Effector memory CD4-positive, alpha-beta T cell (primary cell): Measurements from ENCODE around the gene CHST12.
"Not testable (repeated sequence)": the region's sequence is repeated elsewhere in the genome, so short reads cannot be mapped to it uniquely, and the experiment has no call there.

Experiments used
- DNase-seq, 3 donors: peaks; one replicate each; pipeline ENCODE4 v3.0.0-alpha.2; 2020
- H3K27ac ChIP-seq: 2 replicates; pipeline ENCODE4 v1.7.0; 2013; ENCODE audit warnings: mild to moderate bottlenecking, low read length, moderate library complexity; ENCODE audit not compliant: insufficient read depth, poor library complexity, severe bottlenecking
- H3K27me3 ChIP-seq: replicated peaks from 2 replicates; pipeline ENCODE4 v1.7.0; 2013; ENCODE audit warnings: mild to moderate bottlenecking, low read length; ENCODE audit not compliant: insufficient read depth, control insufficient read depth, poor library complexity, severe bottlenecking
- H3K36me3 ChIP-seq: 2 replicates; pipeline ENCODE4 v1.7.0; 2013; ENCODE audit warnings: mild to moderate bottlenecking, low read length, moderate library complexity; ENCODE audit not compliant: control insufficient read depth, insufficient read depth
- H3K4me1 ChIP-seq: 2 replicates; pipeline ENCODE4 v1.7.0; 2013; ENCODE audit warnings: low read length, mild to moderate bottlenecking; ENCODE audit not compliant: control insufficient read depth, insufficient read depth, poor library complexity, severe bottlenecking
- H3K4me3 ChIP-seq: 2 replicates; pipeline ENCODE4 v1.7.0; 2013; ENCODE audit warnings: low read length, low read depth, mild to moderate bottlenecking; ENCODE audit not compliant: insufficient read depth, poor library complexity, severe bottlenecking
- H3K9me3 ChIP-seq: 2 replicates; pipeline ENCODE4 v1.7.0; 2013; ENCODE audit warnings: mild to moderate bottlenecking, low read length, moderate library complexity; ENCODE audit not compliant: control insufficient read depth

The CHST12 gene

DNA sequence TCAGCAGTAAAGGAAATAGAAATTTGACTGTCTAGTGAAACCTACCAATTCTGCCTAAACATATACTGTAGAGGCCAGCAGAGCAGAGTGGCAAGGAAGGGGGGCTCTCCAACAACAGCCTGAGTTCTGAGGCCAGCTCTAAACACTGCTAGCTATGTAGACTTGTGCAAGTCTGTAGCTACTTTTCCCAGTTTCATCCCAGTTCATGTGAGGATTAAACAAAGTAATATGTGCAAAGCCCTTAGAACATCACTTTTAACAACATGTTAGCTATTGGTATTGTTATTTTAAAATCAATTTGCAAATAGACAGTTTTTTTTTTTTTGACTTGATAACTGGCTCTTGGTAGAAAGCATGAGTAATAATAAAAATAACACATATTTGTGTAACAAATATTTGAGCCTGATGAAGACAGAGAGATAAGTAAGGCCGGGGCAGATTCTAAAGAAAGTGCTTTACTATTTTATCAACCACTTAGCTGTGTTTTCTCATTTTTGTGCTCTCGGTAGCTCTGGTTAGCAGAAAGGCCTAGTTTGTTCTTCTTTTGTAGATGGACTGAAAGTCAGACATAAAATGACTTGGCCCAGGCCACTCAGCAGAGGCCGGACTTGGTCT lies 9.3 kb downstream of the CHST12 start:
- no peak for DNase-seq
- no peaks in the 10 kb centered on the region for H3K36me3 ChIP-seq
- H3K9me3 ChIP-seq, result no peaks in the 10 kb centered on the region
- H3K27me3 ChIP-seq, result no peaks in the 10 kb centered on the region
- peaks cover 20% of the 10 kb centered on the region for H3K4me1 ChIP-seq
- no peak overlapping the region for H3K27ac ChIP-seq
- H3K4me3 ChIP-seq, result no peak overlapping the region

DNA sequence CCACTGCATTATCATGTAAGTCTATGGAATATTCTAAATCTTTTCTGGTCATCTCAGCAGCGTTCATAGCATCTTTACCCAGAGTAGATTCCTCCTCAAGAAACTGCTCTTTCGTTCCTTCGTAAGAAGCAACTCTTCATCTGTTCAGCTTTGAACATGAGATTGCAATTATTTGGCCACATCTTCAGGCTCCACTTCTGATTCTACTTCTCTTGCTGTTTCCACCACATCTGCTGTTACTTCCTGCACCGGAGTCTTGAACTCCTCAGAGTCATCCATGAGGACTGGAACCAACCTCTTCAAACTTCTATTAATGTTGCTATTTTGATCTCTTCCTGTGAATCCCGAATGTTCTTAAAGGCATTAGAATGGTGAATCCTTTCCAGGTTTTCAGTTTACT lies 12.7 kb downstream of the CHST12 start:
- DNase-seq, result no peak
- Histone ChIP-seq H3K4me3 (no peak overlapping the region), H3K27me3 (no peaks in the 10 kb centered on the region), H3K27ac (no peak overlapping the region), H3K9me3 (no peaks in the 10 kb centered on the region), H3K36me3 (no peaks in the 10 kb centered on the region), H3K4me1 (peaks cover 6% of the 10 kb centered on the region)

DNA sequence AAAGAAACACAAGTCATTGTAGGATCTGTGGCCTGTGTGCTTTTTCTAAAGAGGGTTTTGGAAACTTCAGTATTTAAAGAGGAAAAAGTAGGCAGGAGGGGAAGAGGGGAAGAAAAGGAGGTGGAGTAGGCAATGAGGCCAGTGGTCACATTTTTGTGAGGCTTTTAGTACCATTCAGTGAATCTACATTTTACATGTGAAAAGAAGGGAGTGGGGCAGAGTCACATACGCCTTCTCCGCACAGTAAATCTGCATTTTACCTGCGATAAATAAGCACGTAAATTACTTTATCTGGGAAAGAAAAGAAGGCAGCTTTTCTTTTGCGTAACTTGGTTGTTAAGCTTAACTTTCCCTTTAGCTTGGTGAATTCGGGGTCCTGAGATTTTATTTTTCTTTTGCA lies 13.2 kb downstream of the CHST12 start:
- no peak for DNase-seq
- H3K36me3 ChIP-seq, result no peaks in the 10 kb centered on the region
- no peak overlapping the region for H3K27ac ChIP-seq
- H3K4me3 ChIP-seq, result no peak overlapping the region
- H3K27me3 ChIP-seq, result no peaks in the 10 kb centered on the region
- H3K9me3 ChIP-seq, result no peaks in the 10 kb centered on the region
- peaks cover 6% of the 10 kb centered on the region for H3K4me1 ChIP-seq

DNA sequence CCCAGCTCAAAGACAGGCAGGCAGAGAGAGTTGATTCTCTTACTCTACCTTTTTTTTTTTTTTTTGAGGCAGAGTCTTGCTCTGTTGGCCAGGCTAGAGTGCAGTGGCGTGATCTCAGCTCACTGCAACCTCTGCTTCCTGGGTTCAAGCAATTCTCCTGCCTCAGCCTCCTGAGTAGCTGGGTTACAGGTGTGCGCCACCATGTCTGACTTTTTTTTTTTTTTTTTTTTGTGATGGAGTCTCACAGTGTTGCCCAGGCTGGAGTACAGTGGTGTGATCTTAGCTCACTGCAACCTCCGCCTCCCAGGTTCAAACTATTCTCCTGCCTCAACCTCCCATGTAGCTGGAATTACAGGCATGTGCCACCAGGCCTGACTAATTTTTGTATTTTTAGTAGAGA lies 13.8 kb downstream of the CHST12 start:
- H3K9me3 ChIP-seq, H3K4me3 ChIP-seq, H3K27ac ChIP-seq, H3K27me3 ChIP-seq, H3K36me3 ChIP-seq, DNase-seq, H3K4me1 ChIP-seq: not testable (repeated sequence)

DNA sequence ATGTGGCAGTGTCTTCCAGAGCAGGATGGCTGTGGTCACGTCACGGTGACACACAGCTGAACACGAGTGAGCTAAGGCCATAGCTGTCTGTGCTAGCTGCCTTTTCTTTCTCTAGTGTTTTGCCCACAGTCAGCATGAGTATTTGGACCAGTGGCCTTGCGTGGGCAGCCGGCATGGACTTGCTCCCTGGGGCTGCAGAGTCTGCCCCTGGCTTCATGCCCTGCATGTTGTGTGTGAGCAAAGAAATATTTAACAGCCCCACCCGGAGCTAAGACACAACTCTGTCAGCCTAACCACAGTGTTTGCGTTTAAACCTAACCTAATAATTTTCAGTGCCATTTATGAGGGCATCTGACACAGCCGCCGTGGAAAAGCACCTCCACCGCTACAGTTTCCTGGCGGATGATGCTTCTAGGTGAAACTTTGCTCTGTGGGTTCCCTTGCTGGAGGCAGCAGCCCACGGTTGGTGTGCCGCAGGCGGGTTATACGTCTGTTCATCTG lies 14.6 kb downstream of the CHST12 start:
- Histone ChIP-seq H3K27me3 (no peaks in the 10 kb centered on the region), H3K27ac (no peak overlapping the region), H3K36me3 (no peaks in the 10 kb centered on the region), H3K4me3 (no peak overlapping the region), H3K4me1 (peaks cover 4% of the 10 kb centered on the region), H3K9me3 (no peaks in the 10 kb centered on the region)
- peak in 2 of 3 donors; percentile 42 to 46 for DNase-seq

DNA sequence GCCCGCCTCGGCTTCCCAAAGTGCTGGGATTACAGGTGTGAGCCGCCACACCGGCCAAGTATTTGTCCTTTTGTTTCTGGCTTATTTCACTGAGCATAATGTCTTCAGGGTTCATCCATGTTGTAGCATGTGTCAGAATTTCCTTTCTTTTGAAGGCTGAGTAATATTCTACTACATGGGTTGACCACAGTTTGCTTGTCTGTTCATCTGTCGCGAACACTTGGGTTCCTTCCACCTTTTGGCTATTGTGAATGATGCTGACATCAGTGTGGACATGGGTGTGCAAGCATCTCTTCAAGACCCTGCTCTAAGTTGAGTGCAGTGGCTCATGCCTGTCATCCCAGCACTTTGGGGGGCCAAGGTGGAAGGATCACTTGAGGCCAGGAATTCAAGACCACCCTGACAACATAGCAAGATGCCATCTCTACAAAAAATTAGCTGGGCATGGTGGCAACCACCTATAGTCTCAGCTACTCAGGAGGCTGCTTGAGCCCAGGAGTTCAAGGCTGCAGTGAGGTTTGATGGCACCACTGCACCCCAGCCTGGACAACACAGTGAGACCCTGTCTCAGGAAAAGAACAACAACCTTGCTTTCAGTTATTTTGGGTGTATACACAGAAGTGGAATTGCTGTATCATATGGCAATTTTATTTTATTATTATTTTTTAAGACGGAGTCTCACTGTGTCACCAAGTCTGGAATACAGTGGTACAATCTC lies 17.0 kb downstream of the CHST12 start:
- Histone ChIP-seq H3K27me3 (no peaks in the 10 kb centered on the region), H3K4me1 (peaks cover 4% of the 10 kb centered on the region), H3K4me3 (no peak overlapping the region), H3K36me3 (no peaks in the 10 kb centered on the region), H3K27ac (no peak overlapping the region), H3K9me3 (no peaks in the 10 kb centered on the region)
- no peak for DNase-seq

DNA sequence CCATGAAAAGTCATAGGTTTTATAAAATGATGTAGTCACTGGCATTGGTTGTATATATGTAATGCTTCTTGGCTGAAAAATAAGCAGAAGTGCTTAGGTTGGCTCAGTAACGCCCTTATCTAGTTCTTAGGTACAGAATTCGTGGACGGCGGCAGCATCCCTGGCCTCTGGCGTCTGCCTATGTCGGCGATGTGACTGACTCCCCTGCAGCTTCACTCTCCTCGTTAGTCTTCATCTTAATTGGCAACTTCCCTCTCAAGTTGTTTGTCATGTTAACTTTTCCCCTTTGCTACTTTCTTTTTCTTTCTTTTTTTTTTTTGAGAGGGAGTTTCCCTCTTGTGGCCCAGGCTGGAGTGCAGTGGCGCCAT lies 18.5 kb downstream of the CHST12 start:
- Histone ChIP-seq H3K27me3 (no peaks in the 10 kb centered on the region), H3K9me3 (no peaks in the 10 kb centered on the region), H3K4me3 (no peak overlapping the region), H3K36me3 (no peaks in the 10 kb centered on the region), H3K4me1 (peaks cover 4% of the 10 kb centered on the region), H3K27ac (no peak overlapping the region)
- DNase-seq, result no peak

DNA sequence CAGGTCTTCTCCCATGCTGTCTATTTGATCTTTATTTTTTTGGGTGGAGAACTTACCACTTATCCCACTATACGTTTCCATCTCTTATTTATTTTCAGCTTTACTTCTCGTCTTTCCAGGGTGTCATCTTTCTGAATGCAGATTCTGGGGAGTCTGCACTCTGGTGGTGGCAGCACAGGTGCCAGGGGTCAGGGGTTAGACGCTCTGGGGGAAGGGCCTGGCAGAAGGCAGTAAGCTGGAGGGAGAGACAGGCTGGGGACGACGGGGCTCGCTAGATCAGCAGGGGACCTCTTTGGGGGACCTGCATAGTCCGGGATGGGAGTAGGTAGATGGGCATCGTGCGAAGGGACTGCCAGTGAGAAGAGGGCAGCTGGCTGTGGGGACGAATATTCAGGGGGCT lies 22.3 kb downstream of the CHST12 start:
- H3K36me3 ChIP-seq, result no peaks in the 10 kb centered on the region
- no peaks in the 10 kb centered on the region for H3K9me3 ChIP-seq
- H3K27ac ChIP-seq, result no peak overlapping the region
- H3K4me3 ChIP-seq, result no peak overlapping the region
- H3K27me3 ChIP-seq, result no peaks in the 10 kb centered on the region
- no peaks in the 10 kb centered on the region for H3K4me1 ChIP-seq
- no peak for DNase-seq

DNA sequence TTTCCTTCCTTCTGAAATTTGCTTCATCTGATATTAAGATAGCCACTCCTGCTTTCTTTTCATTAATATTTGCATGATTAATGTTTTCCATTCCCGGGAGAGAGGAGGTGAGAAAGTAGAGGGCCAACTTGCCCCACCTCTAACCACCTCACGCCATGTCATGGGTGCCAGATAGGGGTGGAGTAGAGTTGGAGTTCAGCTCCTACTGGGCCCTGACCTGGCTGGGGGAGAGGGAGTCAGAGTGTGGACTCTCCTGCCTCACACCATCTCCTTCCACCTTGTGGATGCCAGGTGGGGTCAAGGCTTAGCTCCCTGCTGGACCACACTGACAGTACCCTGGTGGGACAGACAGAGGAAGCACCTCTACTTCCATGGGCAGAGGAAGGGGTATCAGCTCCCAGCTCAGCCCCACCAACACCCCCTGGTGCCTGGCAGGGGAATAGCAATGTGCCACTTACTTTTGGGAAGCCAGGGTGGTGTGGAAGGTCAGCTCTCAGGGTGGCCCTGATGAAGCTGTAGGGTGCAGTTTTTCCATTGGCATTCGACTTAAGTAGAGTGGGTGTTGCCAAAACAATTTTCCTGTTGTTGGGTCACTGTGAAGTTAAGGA lies 28.0 kb downstream of the CHST12 start:
- DNase-seq, result peak in 2 of 3 donors; percentile 16 to 26
- Histone ChIP-seq H3K9me3 (no peaks in the 10 kb centered on the region), H3K27ac (no peak overlapping the region), H3K36me3 (peaks cover 27% of the 10 kb centered on the region), H3K4me3 (no peak overlapping the region), H3K27me3 (no peaks in the 10 kb centered on the region), H3K4me1 (no peaks in the 10 kb centered on the region)
